SK-N-SH (cell line): ENCODE results near the gene CPT1B. TPM values are rescaled to one million over a fixed set of nuclear protein-coding genes. Genes with fewer than 3 reads are reported as not detected.

Experiments used
- CTCF ChIA-PET: fragments of 300-600, 350-600 bp; formaldehyde crosslinking; extraction: SDS; loops from one replicate; lab custom pipeline; 2021; lab: Yijun Ruan, JAX
- POLR2A ChIA-PET: fragments of 350-600 bp; sonication (Branson Sonifier 250); formaldehyde crosslinking; extraction: SDS; loops from one replicate; lab custom pipeline; 2020; ENCODE audit warnings: antibody characterized with exemption, inconsistent platforms; lab: Yijun Ruan, JAX
- DNase-seq: peaks from one replicate; pipeline ENCODE4 v3.0.0; 2012
- H2AFZ ChIP-seq: fragments of 200-600 bp; sonication (generic); 2 replicates; pipeline ENCODE4 v1.8.1; 2016; ENCODE audit warnings: antibody characterized with exemption, mild to moderate bottlenecking, low read depth
- H3F3A ChIP-seq: fragments of 200-600 bp; sonication (generic); replicated peaks from 2 replicates; pipeline ENCODE3; 2016; ENCODE audit warnings: antibody characterized with exemption, mild to moderate bottlenecking; ENCODE audit not compliant: insufficient read depth
- H3K27ac ChIP-seq, 2 experiments: fragments of 200-500 bp in 1 of 2; fragments of 200-600 bp in 1 of 2; sonication (Bioruptor generic) in 1 of 2; sonication (generic), shearing (Covaris generic) in 1 of 2; 2 replicates each; pipeline versions ENCODE4 v1.5.1 to v1.6.1; 2014 to 2016; ENCODE audit warnings: low read depth in 2 of 2, inconsistent platforms in 1 of 2, low read length in 1 of 2, mild to moderate bottlenecking in 1 of 2, mixed read lengths in 1 of 2
- H3K27me3 ChIP-seq: fragments of 200-600 bp; sonication (generic), shearing (Covaris generic); 2 replicates; pipeline ENCODE4 v1.6.1; 2016; ENCODE audit warnings: mixed run types; ENCODE audit not compliant: insufficient read depth
- H3K36me3 ChIP-seq, 2 experiments: fragments of 200-500 bp in 1 of 2; fragments of 200-600 bp in 1 of 2; sonication (Bioruptor generic) in 1 of 2; sonication (generic) in 1 of 2; replicated peaks in 1 of 2; 2 replicates each; pipeline versions ENCODE3 to v1.5.1; 2014 to 2016; ENCODE audit warnings: low read length in 1 of 2, mild to moderate bottlenecking in 1 of 2; ENCODE audit not compliant: insufficient read depth in 2 of 2, control insufficient read depth in 1 of 2
- H3K4me1 ChIP-seq, 2 experiments: fragments of 200-500 bp in 1 of 2; fragments of 200-600 bp in 1 of 2; sonication (Bioruptor generic) in 1 of 2; sonication (generic), shearing (Covaris generic) in 1 of 2; 2 replicates each; pipeline versions ENCODE4 v1.5.1 to v1.6.1; 2014 to 2016; ENCODE audit warnings: low read depth in 1 of 2, low read length in 1 of 2, mixed run types in 1 of 2; ENCODE audit not compliant: insufficient read depth in 2 of 2, control insufficient read depth in 1 of 2
- H3K4me2 ChIP-seq: fragments of 200-600 bp; sonication (generic), shearing (Covaris generic); 2 replicates; pipeline ENCODE4 v1.6.1; 2017; ENCODE audit warnings: mixed run types
- H3K4me3 ChIP-seq, 2 experiments: fragments of 200-500 bp in 1 of 2; fragments of 200-600 bp in 1 of 2; sonication (Bioruptor generic) in 1 of 2; sonication (generic), shearing (Covaris generic) in 1 of 2; 2 replicates each; pipeline versions ENCODE4 v1.5.1 to v1.8.1; 2014 to 2016; ENCODE audit warnings: low read depth in 2 of 2, inconsistent platforms in 1 of 2, low read length in 1 of 2, mild to moderate bottlenecking in 1 of 2, mixed read lengths in 1 of 2, moderate library complexity in 1 of 2
- H3K79me2 ChIP-seq: fragments of 200-600 bp; sonication (generic); 2 replicates; pipeline ENCODE4 v1.8.1; 2017; ENCODE audit warnings: mild to moderate bottlenecking; ENCODE audit not compliant: insufficient read depth
- H3K9ac ChIP-seq: fragments of 200-600 bp; sonication (generic); 2 replicates; pipeline ENCODE4 v1.6.1; 2017; ENCODE audit warnings: mixed run types
- H3K9me2 ChIP-seq: fragments of 200-600 bp; sonication (generic); 2 replicates; pipeline ENCODE4 v1.6.1; 2017; ENCODE audit warnings: mixed run types
- H3K9me3 ChIP-seq: fragments of 200-600 bp; sonication (generic); 2 replicates; pipeline ENCODE4 v1.6.1; 2017; ENCODE audit warnings: mixed run types, mild to moderate bottlenecking, moderate library complexity
- H4K20me1 ChIP-seq: fragments of 200-600 bp; sonication (generic); 2 replicates; pipeline ENCODE4 v1.6.1; 2017; ENCODE audit warnings: mild to moderate bottlenecking, mixed run types; ENCODE audit not compliant: insufficient read depth
- CHD2 ChIP-seq: fragments of 150-350 bp; IDR thresholded peaks from 2 replicates; pipeline ENCODE4 v1.6.1; 2018; ENCODE audit warnings: low read length; ENCODE audit not compliant: partially characterized antibody
- CTCF ChIP-seq: fragments of 200-600 bp; sonication (generic); IDR thresholded peaks from 2 replicates; pipeline ENCODE4 v1.6.1; 2017; ENCODE audit warnings: antibody characterized with exemption, mild to moderate bottlenecking, moderate library complexity
- ELF1 ChIP-seq: IDR thresholded peaks from 2 replicates; pipeline ENCODE4 v1.4.0; 2012
- EZH2phosphoT487 ChIP-seq: fragments of 200-600 bp; sonication (generic); IDR thresholded peaks from 2 replicates; pipeline ENCODE4 v1.6.1; 2017; ENCODE audit warnings: low read depth, mixed run types, mild to moderate bottlenecking, antibody characterized with exemption, moderate library complexity, borderline replicate concordance
- FOSL2 ChIP-seq: IDR thresholded peaks from 2 replicates; pipeline ENCODE4 v1.4.0; 2012; ENCODE audit warnings: low read depth, mild to moderate bottlenecking, moderate library complexity, borderline replicate concordance
- FOXM1 ChIP-seq: IDR thresholded peaks from 2 replicates; pipeline ENCODE4 v1.4.0; 2012; ENCODE audit warnings: low read depth, mild to moderate bottlenecking
- GABPA ChIP-seq: IDR thresholded peaks from 2 replicates; pipeline ENCODE4 v1.4.0; 2012; ENCODE audit warnings: low read depth, mild to moderate bottlenecking
- GATA2 ChIP-seq: sonication (generic); formaldehyde crosslinking; IDR thresholded peaks from 2 replicates; pipeline ENCODE4 v1.5.0; 2020; ENCODE audit warnings: mild to moderate bottlenecking, missing genetic modification reagents
- JUND ChIP-seq: IDR thresholded peaks from 2 replicates; pipeline ENCODE4 v1.4.0; 2012
- MEF2A ChIP-seq: IDR thresholded peaks from 2 replicates; pipeline ENCODE4 v1.4.0; 2012; ENCODE audit warnings: low read depth, borderline replicate concordance
- MXI1 ChIP-seq: IDR thresholded peaks from 2 replicates; pipeline ENCODE4 v1.6.1; 2012; ENCODE audit warnings: mild to moderate bottlenecking, low read depth, low read length, improper control_type of control experiment
- NFIC ChIP-seq: IDR thresholded peaks from 2 replicates; pipeline ENCODE4 v1.4.0; 2012; ENCODE audit warnings: borderline replicate concordance
- NRF1 ChIP-seq: IDR thresholded peaks from 2 replicates; pipeline ENCODE4 v1.6.1; 2012; ENCODE audit warnings: low read depth, mild to moderate bottlenecking, low read length
- POLR2AphosphoS5 ChIP-seq: IDR thresholded peaks from 2 replicates; pipeline ENCODE4 v1.6.1; 2012; ENCODE audit warnings: low read depth, low read length
- RAD21 ChIP-seq: IDR thresholded peaks from 2 replicates; pipeline ENCODE4 v1.6.1; 2012; ENCODE audit warnings: mild to moderate bottlenecking, low read length
- RCOR1 ChIP-seq: fragments of 150-350 bp; IDR thresholded peaks from 2 replicates; pipeline ENCODE4 v1.6.1; 2017; ENCODE audit warnings: antibody characterized with exemption, low read length
- RFX5 ChIP-seq: IDR thresholded peaks from 2 replicates; pipeline ENCODE4 v1.6.1; 2012; ENCODE audit warnings: mild to moderate bottlenecking, improper control_type of control experiment, low read length
- RXRA ChIP-seq: IDR thresholded peaks from 2 replicates; pipeline ENCODE4 v1.4.0; 2012; ENCODE audit warnings: low read depth, mild to moderate bottlenecking, borderline replicate concordance
- SIN3A ChIP-seq: IDR thresholded peaks from 2 replicates; pipeline ENCODE4 v1.6.1; 2012; ENCODE audit warnings: low read depth, mild to moderate bottlenecking, low read length, moderate library complexity, borderline replicate concordance
- SMC3 ChIP-seq: IDR thresholded peaks from 2 replicates; pipeline ENCODE4 v1.6.1; 2012; ENCODE audit warnings: low read depth, low read length, improper control_type of control experiment
- TAF1 ChIP-seq: IDR thresholded peaks from 2 replicates; pipeline ENCODE4 v1.6.1; 2012; ENCODE audit warnings: low read depth, mild to moderate bottlenecking, low read length, moderate library complexity, borderline replicate concordance
- TCF12 ChIP-seq: IDR thresholded peaks from 2 replicates; pipeline ENCODE4 v1.4.0; 2012
- TEAD4 ChIP-seq: IDR thresholded peaks from 2 replicates; pipeline ENCODE4 v1.4.0; 2012; ENCODE audit warnings: mild to moderate bottlenecking, borderline replicate concordance; ENCODE audit not compliant: insufficient read depth
- YY1 ChIP-seq: IDR thresholded peaks from 2 replicates; pipeline ENCODE4 v1.4.0; 2012; ENCODE audit warnings: low read depth, mild to moderate bottlenecking
- WGBS: methylation state at CpG from one replicate; pipeline ENCODE4 v1.1.6; 2017; ENCODE audit warnings: low lambda C conversion rate; 5-methylcytosine and 5-hydroxymethylcytosine counted together
- polyA plus RNA-seq, 3 experiments: library from polyadenylated mRNA; depleted of rRNA; stranded (reverse); fragments of >200 nt; gene quantifications; 2 replicates each; pipeline ENCODE4 v1.2.3, GENCODE V29; 2012
- TF ChIP-seq, protein P1 (sequence below): IDR thresholded peaks from 2 replicates; pipeline ENCODE4 v1.4.0; 2012; ENCODE audit warnings: low read depth
- TF ChIP-seq, protein P2 (sequence below): fragments of 150-350 bp; IDR thresholded peaks from 2 replicates; pipeline ENCODE4 v1.6.1; 2016; ENCODE audit warnings: mild to moderate bottlenecking, low read depth, low read length
- TF ChIP-seq, protein P3 (sequence below): fragments of 150-350 bp; IDR thresholded peaks from 2 replicates; pipeline ENCODE4 v1.6.1; 2017; ENCODE audit warnings: antibody characterized with exemption, low read length, low read depth, borderline replicate concordance
- TF ChIP-seq, protein P4 (sequence below): IDR thresholded peaks from 2 replicates; pipeline ENCODE4; 2012

Gene CPT1B
- polyA plus RNA-seq, 1 of the 3 experiments (the other 2 are of a cell fraction): 33.2 TPM

DNA sequence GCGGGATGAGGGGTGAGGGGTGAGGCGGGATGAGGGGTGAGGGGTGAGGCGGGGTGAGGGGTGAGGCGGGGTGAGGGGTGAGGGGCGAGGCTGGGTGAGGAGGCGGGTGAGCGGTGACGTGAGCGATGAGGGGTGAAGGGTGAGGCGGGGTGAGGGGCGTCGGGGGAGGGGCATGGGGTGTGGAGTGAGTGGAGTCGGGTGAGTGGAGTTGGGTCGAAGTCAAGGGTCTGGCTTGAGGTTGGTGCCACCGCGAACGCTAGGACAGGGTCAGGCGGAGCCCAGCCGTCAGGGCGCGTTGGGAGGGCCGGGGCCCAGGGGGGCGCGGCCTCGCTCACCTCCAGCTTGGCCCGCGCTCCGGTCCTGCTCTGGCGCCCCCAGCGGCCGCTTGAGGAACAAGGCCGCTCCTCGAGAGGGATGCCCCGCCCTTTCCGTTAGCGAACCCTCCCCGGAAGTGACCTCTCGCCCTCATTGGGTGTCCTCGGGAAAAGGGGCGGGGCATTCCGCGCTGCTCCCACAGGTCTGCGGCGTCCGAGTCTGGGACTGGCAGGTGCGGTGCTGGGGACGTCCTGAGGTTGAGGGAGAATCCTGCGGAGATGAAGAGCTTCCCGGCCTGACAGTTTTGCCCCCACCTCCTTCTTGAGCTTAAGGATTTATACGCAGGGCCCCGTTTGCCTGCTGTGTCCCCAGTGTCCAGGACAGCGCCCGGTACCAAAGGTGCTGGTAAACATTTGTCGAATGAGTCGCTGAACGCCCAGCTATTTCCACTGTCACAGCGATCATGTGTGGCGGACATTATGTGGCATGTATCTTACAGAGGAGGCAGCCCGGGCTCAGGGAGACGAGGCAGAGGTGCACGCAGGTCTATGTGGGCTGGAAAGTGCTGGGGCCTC is 15.5 kb downstream of the CPT1B start, which contains the start of gene SYCE3:
Gene SYCE3 (minus strand): TSS at position 397 of the 890 bp plus-strand sequence. CDS start 6,514 bp downstream, outside the sequence.
- Histone ChIP-seq H3K79me2 (no peaks in the 10 kb centered on the region), H3K4me2 (peak within 1 kb of the TSS; percentile 93), H3K36me3 (no peaks in the 10 kb centered on the region), H3K4me1 (peaks cover 0 to 4% of the 10 kb centered on the region in 2 experiments; a peak in 1 of 4 replicates), H2AFZ (peak within 1 kb of the TSS; percentile 97), H3K27me3 (no peaks in the 10 kb centered on the region), H3K9ac (peak within 1 kb of the TSS; percentile 32; the same call in 1 of the 2 replicates), H3K9me3 (no peaks in the 10 kb centered on the region), H3K4me3 (peak within 1 kb of the TSS; percentile 62 to 96), H3F3A (no peaks in the 10 kb centered on the region), H4K20me1 (no peaks in the 10 kb centered on the region), H3K9me2 (no peaks in the 10 kb centered on the region), H3K27ac (no peak within 1 kb of the TSS; a peak in 2 of 4 replicates)
- ChIA-PET CTCF (interaction anchor here (0.6 to 4.9 kb wide), 32 partner anchors 10 to 260 kb away, joined by 3 to 73 read pairs (median 6); partner anchors contain the start of genes CHKB, CPT1B, KLHDC7B and LMF2), POLR2A (interaction anchor here (1.0 to 2.7 kb wide), 5 partner anchors 13 to 39 kb away, joined by 4 to 12 read pairs (median 7); partner anchors contain the start of genes KLHDC7B and SCO2)
- peak; percentile 97 for DNase-seq
- 4% methylated on average over 35 of the region's 61 CpGs for WGBS
- TF ChIP-seq TCF12: no peak
- peak; percentile 22; the same call in 1 of the 2 replicates for TF ChIP-seq TAF1
- TF ChIP-seq CHD2: peak; percentile 55
- TF ChIP-seq, protein P1, sequence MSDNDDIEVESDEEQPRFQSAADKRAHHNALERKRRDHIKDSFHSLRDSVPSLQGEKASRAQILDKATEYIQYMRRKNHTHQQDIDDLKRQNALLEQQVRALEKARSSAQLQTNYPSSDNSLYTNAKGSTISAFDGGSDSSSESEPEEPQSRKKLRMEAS: 0 out of 2 replicates have a peak, but pooled peaks have one; percentile 4
- peak; percentile 70; the same call in 1 of the 2 replicates for TF ChIP-seq POLR2AphosphoS5
- no peak for TF ChIP-seq EZH2phosphoT487
- no peak for TF ChIP-seq ELF1
- TF ChIP-seq FOSL2: no peak
- TF ChIP-seq YY1: no peak
- TF ChIP-seq TEAD4: no peak
- TF ChIP-seq, protein P2, sequence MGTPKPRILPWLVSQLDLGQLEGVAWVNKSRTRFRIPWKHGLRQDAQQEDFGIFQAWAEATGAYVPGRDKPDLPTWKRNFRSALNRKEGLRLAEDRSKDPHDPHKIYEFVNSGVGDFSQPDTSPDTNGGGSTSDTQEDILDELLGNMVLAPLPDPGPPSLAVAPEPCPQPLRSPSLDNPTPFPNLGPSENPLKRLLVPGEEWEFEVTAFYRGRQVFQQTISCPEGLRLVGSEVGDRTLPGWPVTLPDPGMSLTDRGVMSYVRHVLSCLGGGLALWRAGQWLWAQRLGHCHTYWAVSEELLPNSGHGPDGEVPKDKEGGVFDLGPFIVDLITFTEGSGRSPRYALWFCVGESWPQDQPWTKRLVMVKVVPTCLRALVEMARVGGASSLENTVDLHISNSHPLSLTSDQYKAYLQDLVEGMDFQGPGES: no peak; the same call in 1 of the 2 replicates
- TF ChIP-seq GABPA: peak; percentile 75
- no peak for TF ChIP-seq SIN3A
- no peak for TF ChIP-seq RXRA
- no peak for TF ChIP-seq FOXM1
- peak; percentile 65 for TF ChIP-seq RAD21
- no peak for TF ChIP-seq GATA2
- TF ChIP-seq, protein P3, sequence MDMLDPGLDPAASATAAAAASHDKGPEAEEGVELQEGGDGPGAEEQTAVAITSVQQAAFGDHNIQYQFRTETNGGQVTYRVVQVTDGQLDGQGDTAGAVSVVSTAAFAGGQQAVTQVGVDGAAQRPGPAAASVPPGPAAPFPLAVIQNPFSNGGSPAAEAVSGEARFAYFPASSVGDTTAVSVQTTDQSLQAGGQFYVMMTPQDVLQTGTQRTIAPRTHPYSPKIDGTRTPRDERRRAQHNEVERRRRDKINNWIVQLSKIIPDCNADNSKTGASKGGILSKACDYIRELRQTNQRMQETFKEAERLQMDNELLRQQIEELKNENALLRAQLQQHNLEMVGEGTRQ: no peak
- peak; percentile 79 for TF ChIP-seq CTCF
- TF ChIP-seq, protein P4, sequence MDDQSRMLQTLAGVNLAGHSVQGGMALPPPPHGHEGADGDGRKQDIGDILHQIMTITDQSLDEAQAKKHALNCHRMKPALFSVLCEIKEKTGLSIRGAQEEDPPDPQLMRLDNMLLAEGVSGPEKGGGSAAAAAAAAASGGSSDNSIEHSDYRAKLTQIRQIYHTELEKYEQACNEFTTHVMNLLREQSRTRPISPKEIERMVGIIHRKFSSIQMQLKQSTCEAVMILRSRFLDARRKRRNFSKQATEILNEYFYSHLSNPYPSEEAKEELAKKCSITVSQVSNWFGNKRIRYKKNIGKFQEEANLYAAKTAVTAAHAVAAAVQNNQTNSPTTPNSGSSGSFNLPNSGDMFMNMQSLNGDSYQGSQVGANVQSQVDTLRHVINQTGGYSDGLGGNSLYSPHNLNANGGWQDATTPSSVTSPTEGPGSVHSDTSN: no peak
- TF ChIP-seq SMC3: peak; percentile 26; the same call in 1 of the 2 replicates
- TF ChIP-seq NRF1: no peak
- TF ChIP-seq NFIC: no peak
- TF ChIP-seq MXI1: peak; percentile 63
- no peak for TF ChIP-seq MEF2A
- TF ChIP-seq JUND: no peak
- TF ChIP-seq RFX5: 0 out of 2 replicates have a peak, but pooled peaks have one; percentile 29
- TF ChIP-seq RCOR1: peak; percentile 47
